ENCODE measurements around the gene WDR86. TPM values are rescaled to one million over a fixed set of nuclear protein-coding genes. Genes with fewer than 3 reads are reported as not detected.

WDR86 gene
- total RNA-seq, 1 experiment from 2014 or later = 7.7 TPM

- Histone ChIP-seq H3K9me2 (ENCODE audit: insufficient read depth) (no peaks in the 10 kb centered on the region), H3K27ac (no peak overlapping the region), H3K9me3 (ENCODE audit: insufficient read depth, low read depth) (0 out of 2 replicates have a peak, but pooled peaks cover 4% of the 10 kb centered on the region), H3K36me3 (ENCODE audit: low read depth) (no peaks in the 10 kb centered on the region), H2AFZ (no peak overlapping the region), H3K4me1 (replicated peaks; ENCODE audit: insufficient read depth) (no peaks in the 10 kb centered on the region), H3F3A (ENCODE audit: insufficient read depth, low read depth) (peaks cover 6% of the 10 kb centered on the region; the same call in 1 of the 2 replicates), H3K4me2 (no peak overlapping the region), H3K79me2 (ENCODE audit: low read depth) (no peaks in the 10 kb centered on the region), H3K4me3 (no peak overlapping the region), H4K20me1 (ENCODE audit: insufficient read depth) (no peaks in the 10 kb centered on the region), H3K27me3 (ENCODE audit: insufficient read depth, low read depth) (no peaks in the 10 kb centered on the region)
- ChIA-PET CTCF (interaction anchor here (0.6 kb wide), 1 partner anchor 150 kb away, joined by 3 read pairs; no protein-coding TSS in a partner anchor), POLR2A (ENCODE audit: unreplicated experiment) (no interaction called here)
- intact Hi-C loops (cut with micrococcal nuclease; ENCODE audit: unreplicated experiment) = no loop called here
- TF ChIP-seq CTCF (conservative IDR thresholded peaks at IDR 0.05) (no peak), EZH2 (IDR thresholded peaks at IDR 0.05; ENCODE audit: low read depth) (no peak)
- no TSS peak for BruUV-seq (replicated peaks)
- DNase-seq = no peak
Measured at GRCh38 chr7:151393031-151393977, 16.5 kb downstream of the WDR86 start.

DNA sequence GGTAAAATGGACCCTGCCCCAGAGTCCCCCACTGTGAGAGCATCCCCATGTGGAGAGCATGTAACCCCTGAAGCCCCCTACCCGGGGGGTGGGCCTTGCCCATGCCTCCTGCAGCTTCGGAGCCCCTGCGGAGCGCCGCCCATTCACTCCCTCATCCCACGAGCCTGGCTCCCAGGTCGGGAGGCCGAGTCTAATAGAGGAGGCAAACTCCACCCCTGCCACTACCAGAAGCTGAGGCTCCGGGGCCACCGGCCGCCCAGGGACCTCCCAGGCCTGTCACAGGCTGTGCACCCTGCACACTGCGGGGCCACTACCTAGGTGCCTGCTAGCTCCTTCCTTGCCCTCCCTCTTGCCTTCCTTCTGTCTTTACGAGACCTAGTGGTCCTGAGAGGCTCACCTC is 17.4 kb downstream of the WDR86 start:
- Histone ChIP-seq H3K36me3 (ENCODE audit: low read depth) (no peaks in the 10 kb centered on the region), H3F3A (ENCODE audit: insufficient read depth, low read depth) (no peaks in the 10 kb centered on the region), H3K4me3 (no peak overlapping the region), H3K79me2 (ENCODE audit: low read depth) (no peaks in the 10 kb centered on the region), H4K20me1 (ENCODE audit: insufficient read depth) (no peaks in the 10 kb centered on the region), H3K9me2 (ENCODE audit: insufficient read depth) (no peaks in the 10 kb centered on the region), H3K9me3 (ENCODE audit: insufficient read depth, low read depth) (no peaks in the 10 kb centered on the region), H3K4me1 (replicated peaks; ENCODE audit: insufficient read depth) (no peaks in the 10 kb centered on the region), H2AFZ (no peak overlapping the region), H3K27ac (no peak overlapping the region), H3K4me2 (no peak overlapping the region), H3K27me3 (ENCODE audit: insufficient read depth, low read depth) (no peaks in the 10 kb centered on the region)
- CTCF ChIA-PET = no interaction called here
- intact Hi-C loops (cut with micrococcal nuclease; ENCODE audit: unreplicated experiment) = no loop called here
- no peak for DNase-seq
- TF ChIP-seq CTCF (conservative IDR thresholded peaks at IDR 0.05) (no peak), EZH2 (IDR thresholded peaks at IDR 0.05; ENCODE audit: low read depth) (no peak)
- no TSS peak for BruUV-seq (replicated peaks)
- POLR2A ChIA-PET (ENCODE audit: unreplicated experiment) = no interaction called here

DNA sequence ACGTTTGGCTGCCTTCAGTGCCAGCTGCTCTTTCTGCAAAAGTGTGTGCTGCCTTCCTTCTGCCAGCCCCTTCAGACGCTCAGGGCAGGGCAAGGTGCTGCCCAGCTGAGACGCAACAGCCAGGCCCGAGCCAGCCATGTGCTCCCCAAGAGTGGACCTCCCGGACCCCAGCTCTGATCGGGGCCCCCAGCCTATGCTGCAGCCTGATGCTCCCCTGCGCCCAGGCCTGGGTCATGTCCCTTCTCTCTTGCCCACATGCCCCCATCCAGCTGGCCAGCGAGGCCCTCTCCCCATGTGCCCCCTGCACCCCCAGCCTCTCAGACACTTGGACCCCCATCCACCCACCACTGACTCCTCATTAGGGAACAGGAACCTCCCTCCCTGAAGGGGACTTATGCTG is 17.8 kb downstream of the WDR86 start:
- no peak overlapping the region for H3K4me3 ChIP-seq
- no peaks in the 10 kb centered on the region for H3K36me3 ChIP-seq (ENCODE audit: low read depth)
- no peak overlapping the region for H3K4me2 ChIP-seq
- DNase-seq = no peak
- BruUV-seq (replicated peaks) = no TSS peak
- H3K4me1 ChIP-seq (replicated peaks; ENCODE audit: insufficient read depth) = no peaks in the 10 kb centered on the region
- H4K20me1 ChIP-seq (ENCODE audit: insufficient read depth) = no peaks in the 10 kb centered on the region
- no peak overlapping the region for H2AFZ ChIP-seq
- no peak for TF ChIP-seq CTCF (conservative IDR thresholded peaks at IDR 0.05)
- ChIA-PET POLR2A (ENCODE audit: unreplicated experiment) (no interaction called here), CTCF (no interaction called here)
- no peaks in the 10 kb centered on the region for H3K79me2 ChIP-seq (ENCODE audit: low read depth)
- H3F3A ChIP-seq (ENCODE audit: insufficient read depth, low read depth) = no peaks in the 10 kb centered on the region
- H3K27ac ChIP-seq = no peak overlapping the region
- H3K27me3 ChIP-seq (ENCODE audit: insufficient read depth, low read depth) = no peaks in the 10 kb centered on the region
- intact Hi-C loops (cut with micrococcal nuclease; ENCODE audit: unreplicated experiment) = no loop called here
- no peaks in the 10 kb centered on the region for H3K9me3 ChIP-seq (ENCODE audit: insufficient read depth, low read depth)
- no peaks in the 10 kb centered on the region for H3K9me2 ChIP-seq (ENCODE audit: insufficient read depth)
